Measurements from ENCODE around the gene ZNF683.
"Not testable (repeated sequence)": the region's sequence is repeated elsewhere in the genome, so short reads cannot be mapped to it uniquely, and the experiment has no call there.

- not testable (repeated sequence) for TF ChIP-seq CTCF, POLR2AphosphoS5, EP300 (IDR thresholded peaks at IDR 0.05)
These were observed 1.8 kb upstream of the ZNF683 start for GRCh38 chr1:26374361-26374760.

All from upper lobe of left lung (tissue), 4 donors.